Caco-2 (cell line): ENCODE measurements around the gene EML5. TPM values are rescaled to one million over a fixed set of nuclear protein-coding genes. Genes with fewer than 3 reads are reported as not detected.

Experiments
- BruUV-seq: library from RNA; stranded (reverse); fragments of 400-500 nt; replicated peaks from 2 replicates; lab custom pipeline; 2021; lab: Mats Ljungman, UMichigan
- CTCF ChIA-PET: fragments of 300-600 bp; sonication (Branson Sonifier 250); formaldehyde crosslinking; loops from one replicate; lab custom pipeline; 2022; ENCODE audit warnings: antibody characterized with exemption; lab: Charles Lee
- POLR2A ChIA-PET: fragments of 300-600 bp; sonication (Branson Sonifier 250); formaldehyde crosslinking; loops from one replicate; lab custom pipeline; 2022; ENCODE audit warnings: antibody characterized with exemption; lab: Charles Lee
- DNase-seq, 2 experiments: peaks; one replicate each; pipeline versions ENCODE4 v3.0.0 to v3.0.0-alpha.2; 2020 to 2022
- H3K27me3 ChIP-seq: replicated peaks from 2 replicates; pipeline ENCODE4 v1.6.0; 2011; ENCODE audit warnings: low read length; ENCODE audit not compliant: control insufficient read depth, insufficient read depth
- H3K36me3 ChIP-seq: 2 replicates; pipeline ENCODE4 v1.5.1; 2011; ENCODE audit warnings: low read length; ENCODE audit not compliant: control insufficient read depth, insufficient read depth
- H3K4me1 ChIP-seq: fragments of 250-450 bp; sonication (Bioruptor Pico); 2 replicates; pipeline ENCODE4 v1.5.1; 2020; ENCODE audit warnings: mild to moderate bottlenecking
- H3K4me3 ChIP-seq: 2 replicates; pipeline ENCODE4 v1.5.1; 2011; ENCODE audit warnings: low read depth, mild to moderate bottlenecking, control low read depth, low read length
- H3K9me3 ChIP-seq: fragments of 250-450 bp; sonication (Bioruptor Pico); 2 replicates; pipeline ENCODE4 v1.5.1; 2020; ENCODE audit warnings: mild to moderate bottlenecking, moderate library complexity
- H3K27ac Mint-ChIP-seq: one replicate; pipeline ENCODE4 v1.8.0; 2022; ENCODE audit warnings: mixed read lengths; ENCODE audit not compliant: unreplicated experiment
- H3K27me3 Mint-ChIP-seq: one replicate; pipeline ENCODE4 v1.8.0; 2022; ENCODE audit warnings: mixed read lengths; ENCODE audit not compliant: insufficient read depth, unreplicated experiment
- H3K36me3 Mint-ChIP-seq: one replicate; pipeline ENCODE4 v1.8.0; 2022; ENCODE audit warnings: mild to moderate bottlenecking, mixed read lengths; ENCODE audit not compliant: insufficient read depth, unreplicated experiment
- H3K4me1 Mint-ChIP-seq: one replicate; pipeline ENCODE4 v1.8.0; 2022; ENCODE audit warnings: low read depth, mixed read lengths; ENCODE audit not compliant: unreplicated experiment
- H3K4me3 Mint-ChIP-seq: one replicate; pipeline ENCODE4 v1.8.0; 2022; ENCODE audit warnings: mild to moderate bottlenecking, moderate library complexity, mixed read lengths; ENCODE audit not compliant: unreplicated experiment
- H3K9me3 Mint-ChIP-seq: one replicate; pipeline ENCODE4 v1.8.0; 2022; ENCODE audit warnings: mixed read lengths; ENCODE audit not compliant: unreplicated experiment
- intact Hi-C: fragments of 100-400 bp; cut with micrococcal nuclease; formaldehyde crosslinking; loops from one replicate; pipeline ENCODE4 v1.10.0; 2022; ENCODE audit not compliant: unreplicated experiment
- total RNA-seq: library from RNA; stranded (reverse); gene quantifications from 2 replicates; pipeline ENCODE4 v1.2.3, GENCODE V29; 2022
- TF ChIP-seq, protein P1 (sequence below), 2 experiments: fragments of 200-600 bp in 1 of 2; IDR thresholded peaks; 1 replicate in 1 of 2; 2 replicates in 1 of 2; pipeline versions ENCODE4 v1.5.1 to v1.8.0; 2011 to 2022; ENCODE audit warnings: antibody characterized with exemption in 1 of 2, control low read depth in 1 of 2, inconsistent platforms in 1 of 2, low read depth in 1 of 2, low read length in 1 of 2, mild to moderate bottlenecking in 1 of 2, moderate library complexity in 1 of 2; ENCODE audit not compliant: insufficient read depth in 1 of 2, severe bottlenecking in 1 of 2, unreplicated experiment in 1 of 2

EML5 gene
- total RNA-seq, 1 experiment from 2014 or later = 0.11 TPM

DNA sequence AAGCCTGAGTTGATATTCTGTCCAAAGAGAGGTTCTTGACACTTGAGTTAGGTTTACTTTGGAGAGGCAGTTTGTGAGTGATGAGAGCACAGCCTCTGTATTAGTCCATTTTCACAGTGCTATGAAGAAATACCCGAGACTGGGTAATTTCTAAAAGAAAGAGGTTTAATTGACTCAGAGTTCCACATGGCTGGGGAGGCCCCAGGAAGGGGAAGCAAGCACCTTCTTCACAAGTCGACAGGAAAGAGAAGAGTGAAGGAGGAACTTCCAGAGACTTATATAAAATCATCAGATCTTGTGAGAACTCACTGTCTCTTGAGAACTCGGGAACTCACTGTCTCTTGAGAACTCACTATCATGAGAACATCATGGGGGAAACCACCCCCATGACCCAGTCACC, 224.6 kb downstream of the EML5 start:
- no peak overlapping the region for H3K4me3 Mint-ChIP-seq
- no peaks in the 10 kb centered on the region for H3K9me3 ChIP-seq
- TF ChIP-seq, protein P1, sequence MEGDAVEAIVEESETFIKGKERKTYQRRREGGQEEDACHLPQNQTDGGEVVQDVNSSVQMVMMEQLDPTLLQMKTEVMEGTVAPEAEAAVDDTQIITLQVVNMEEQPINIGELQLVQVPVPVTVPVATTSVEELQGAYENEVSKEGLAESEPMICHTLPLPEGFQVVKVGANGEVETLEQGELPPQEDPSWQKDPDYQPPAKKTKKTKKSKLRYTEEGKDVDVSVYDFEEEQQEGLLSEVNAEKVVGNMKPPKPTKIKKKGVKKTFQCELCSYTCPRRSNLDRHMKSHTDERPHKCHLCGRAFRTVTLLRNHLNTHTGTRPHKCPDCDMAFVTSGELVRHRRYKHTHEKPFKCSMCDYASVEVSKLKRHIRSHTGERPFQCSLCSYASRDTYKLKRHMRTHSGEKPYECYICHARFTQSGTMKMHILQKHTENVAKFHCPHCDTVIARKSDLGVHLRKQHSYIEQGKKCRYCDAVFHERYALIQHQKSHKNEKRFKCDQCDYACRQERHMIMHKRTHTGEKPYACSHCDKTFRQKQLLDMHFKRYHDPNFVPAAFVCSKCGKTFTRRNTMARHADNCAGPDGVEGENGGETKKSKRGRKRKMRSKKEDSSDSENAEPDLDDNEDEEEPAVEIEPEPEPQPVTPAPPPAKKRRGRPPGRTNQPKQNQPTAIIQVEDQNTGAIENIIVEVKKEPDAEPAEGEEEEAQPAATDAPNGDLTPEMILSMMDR (IDR thresholded peaks at IDR 0.05; ENCODE audit: insufficient read depth in 1 of 2, low read depth in 1 of 2, low read length in 1 of 2, severe bottlenecking in 1 of 2, unreplicated experiment in 1 of 2) = no peak
- POLR2A ChIA-PET = no interaction called here
- H3K4me1 ChIP-seq = peaks cover 13% of the 10 kb centered on the region; the same call in 1 of the 2 replicates
- DNase-seq = no peak
- CTCF ChIA-PET = no interaction called here
- no peak overlapping the region for H3K27ac Mint-ChIP-seq
- no peaks in the 10 kb centered on the region for H3K27me3 Mint-ChIP-seq
- H3K27me3 ChIP-seq = no peaks in the 10 kb centered on the region
- H3K36me3 ChIP-seq = no peaks in the 10 kb centered on the region; the same call in 1 of the 2 replicates
- intact Hi-C loops = no loop called here
- no TSS peak for BruUV-seq
- peaks cover 64% of the 10 kb centered on the region for H3K36me3 Mint-ChIP-seq
- no peak overlapping the region for H3K4me3 ChIP-seq
- H3K4me1 Mint-ChIP-seq = no peaks in the 10 kb centered on the region
- H3K9me3 Mint-ChIP-seq = no peaks in the 10 kb centered on the region

DNA sequence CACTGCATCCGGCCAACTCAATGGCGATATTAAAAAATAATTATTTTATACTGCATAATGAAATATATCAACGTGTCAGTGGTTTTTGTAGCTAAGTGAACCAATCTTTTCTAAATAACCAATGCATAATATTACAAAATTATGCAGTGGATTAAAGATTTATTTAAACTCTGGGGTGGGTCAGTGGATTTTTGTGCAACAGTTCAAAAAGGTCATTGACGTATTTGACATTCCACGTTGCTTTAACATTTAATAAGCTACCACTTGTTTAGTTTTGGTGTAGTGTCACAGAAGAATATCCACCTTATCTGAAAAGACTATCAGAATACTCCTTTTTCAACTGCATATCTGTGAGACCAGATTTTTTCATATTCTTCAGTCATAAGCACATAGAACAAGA, 227.3 kb downstream of the EML5 start:
- no peak for DNase-seq
- H3K4me1 ChIP-seq = peaks cover 18% of the 10 kb centered on the region; the same call in 1 of the 2 replicates
- H3K27ac Mint-ChIP-seq = no peak overlapping the region
- ChIA-PET POLR2A (no interaction called here), CTCF (no interaction called here)
- H3K27me3 Mint-ChIP-seq = no peaks in the 10 kb centered on the region
- TF ChIP-seq, protein P1 (IDR thresholded peaks at IDR 0.05; ENCODE audit: insufficient read depth in 1 of 2, low read depth in 1 of 2, low read length in 1 of 2, severe bottlenecking in 1 of 2, unreplicated experiment in 1 of 2) = no peak
- H3K4me3 ChIP-seq = no peak overlapping the region
- no peak overlapping the region for H3K4me3 Mint-ChIP-seq
- H3K9me3 ChIP-seq = no peaks in the 10 kb centered on the region
- peaks cover 43% of the 10 kb centered on the region for H3K36me3 Mint-ChIP-seq
- no peaks in the 10 kb centered on the region for H3K27me3 ChIP-seq
- no TSS peak for BruUV-seq
- intact Hi-C loops = no loop called here
- H3K4me1 Mint-ChIP-seq = peaks cover 7% of the 10 kb centered on the region
- H3K36me3 ChIP-seq = no peaks in the 10 kb centered on the region; the same call in 1 of the 2 replicates
- no peaks in the 10 kb centered on the region for H3K9me3 Mint-ChIP-seq

DNA sequence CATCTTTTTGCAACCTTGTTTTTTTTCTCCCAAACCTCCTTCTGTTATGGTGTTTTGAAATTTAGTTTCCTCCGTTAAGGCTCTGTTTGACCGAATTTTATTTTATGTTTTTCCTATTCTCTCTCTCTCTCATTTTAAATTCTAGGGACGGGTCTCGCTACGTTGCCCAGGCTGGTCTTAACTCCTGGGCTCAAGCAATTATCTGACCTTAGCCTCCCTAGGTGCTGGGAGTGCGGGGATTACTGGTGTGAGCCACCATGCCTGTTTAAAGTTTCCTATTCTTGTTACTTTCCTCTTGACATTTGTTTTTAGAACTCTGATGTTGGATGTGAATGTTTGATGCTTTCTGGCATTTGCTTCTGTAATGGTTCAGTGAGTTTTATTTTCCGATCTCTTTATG, 228.9 kb downstream of the EML5 start:
- BruUV-seq = no TSS peak
- ChIA-PET POLR2A (no interaction called here), CTCF (no interaction called here)
- H3K4me1 ChIP-seq = peaks cover 18% of the 10 kb centered on the region; the same call in 1 of the 2 replicates
- H3K4me1 Mint-ChIP-seq = peaks cover 7% of the 10 kb centered on the region
- peak overlapping the region; percentile 99 for H3K4me3 ChIP-seq
- H3K9me3 ChIP-seq = no peaks in the 10 kb centered on the region
- TF ChIP-seq, protein P1 (IDR thresholded peaks at IDR 0.05; ENCODE audit: insufficient read depth in 1 of 2, low read depth in 1 of 2, low read length in 1 of 2, severe bottlenecking in 1 of 2, unreplicated experiment in 1 of 2) = no peak
- H3K27ac Mint-ChIP-seq = peak overlapping the region; percentile 44
- H3K9me3 Mint-ChIP-seq = no peaks in the 10 kb centered on the region
- no peaks in the 10 kb centered on the region; the same call in 1 of the 2 replicates for H3K36me3 ChIP-seq
- H3K36me3 Mint-ChIP-seq = peaks cover 27% of the 10 kb centered on the region
- intact Hi-C loops = loop anchor here (2.0 to 5.0 kb wide), 4 partner anchors 92 to 617 kb away; no protein-coding TSS in a partner anchor
- DNase-seq = no peak
- peak overlapping the region; percentile 73 for H3K4me3 Mint-ChIP-seq
- no peaks in the 10 kb centered on the region for H3K27me3 ChIP-seq
- H3K27me3 Mint-ChIP-seq = no peaks in the 10 kb centered on the region
